GM12865 (cell line): ENCODE data around the gene NEO1.

Source experiments
- DNase-seq: peaks from one replicate; pipeline ENCODE4 v3.0.0; 2010; ENCODE audit warnings: low read depth
- H3K4me3 ChIP-seq: 2 replicates; pipeline ENCODE4 v1.5.1; 2011; ENCODE audit warnings: mild to moderate bottlenecking, low read depth, low read length, control low read depth
- CTCF ChIP-seq: IDR thresholded peaks from 2 replicates; pipeline ENCODE4 v1.5.1; 2011; ENCODE audit warnings: low read length, control low read depth, low read depth, inconsistent platforms; ENCODE audit not compliant: insufficient read depth; ENCODE audit errors: missing control alignments

NEO1 gene

GRCh38 chr15:73268457-73268856 is 216.2 kb downstream of the NEO1 start:
- TF ChIP-seq CTCF = no peak
- H3K4me3 ChIP-seq = no peak overlapping the region
- DNase-seq = no peak

GRCh38 chr15:73270366-73271097 is 218.3 kb downstream of the NEO1 start:
- H3K4me3 ChIP-seq = no peak overlapping the region
- TF ChIP-seq CTCF = no peak
- no peak for DNase-seq

GRCh38 chr15:73273181-73274002 is 221.1 kb downstream of the NEO1 start:
- TF ChIP-seq CTCF = peak; percentile 69
- peak; percentile 61 for DNase-seq
- H3K4me3 ChIP-seq = no peak overlapping the region

- TF ChIP-seq CTCF = no peak
- no peak overlapping the region for H3K4me3 ChIP-seq
These were observed 223.6 kb downstream of the NEO1 start for GRCh38 chr15:73275862-73276261.

GRCh38 chr15:73282567-73283365 is 230.5 kb downstream of the NEO1 start:
- DNase-seq = no peak

More at GRCh38 chr15:73275862-73276261, 223.6 kb downstream of the NEO1 start:
- no peak for DNase-seq

More at GRCh38 chr15:73282567-73283365, 230.5 kb downstream of the NEO1 start:
- no peak overlapping the region for H3K4me3 ChIP-seq
- no peak for TF ChIP-seq CTCF
